Measurements from ENCODE around the gene ASTN2. TPM values are rescaled to one million over a fixed set of nuclear protein-coding genes. Genes with fewer than 3 reads are reported as not detected.

Gene ASTN2
- polyA plus RNA-seq, 1 donor from 2014 or later, result 6.8 TPM

GRCh38 chr9:117395151-117395650 lies 19.7 kb downstream of the ASTN2 start:
- Histone ChIP-seq H3K27ac (ENCODE audit: low read length) (no peak overlapping the region), H3K36me3 (ENCODE audit: insufficient read depth, low read length) (no peaks in the 10 kb centered on the region), H3F3A (ENCODE audit: insufficient read depth, low read length, poor library complexity, severe bottlenecking) (no peaks in the 10 kb centered on the region), H3K9me2 (ENCODE audit: insufficient read depth, low read length) (no peaks in the 10 kb centered on the region), H3K9ac (ENCODE audit: low read length) (no peak overlapping the region), H3K9me3 (ENCODE audit: low read length) (no peaks in the 10 kb centered on the region), H2AFZ (ENCODE audit: low read depth, low read length) (no peak overlapping the region), H3K27me3 (ENCODE audit: insufficient read depth, low read depth, low read length) (no peaks in the 10 kb centered on the region), H4K20me1 (ENCODE audit: insufficient read depth) (no peaks in the 10 kb centered on the region), H3K4me2 (ENCODE audit: low read length) (no peak overlapping the region), H3K4me3 (ENCODE audit: low read length) (no peak overlapping the region), H3K79me2 (replicated peaks; ENCODE audit: insufficient read depth, low read length) (no peaks in the 10 kb centered on the region)
- TF ChIP-seq TAF1 (IDR thresholded peaks at IDR 0.05; ENCODE audit: low read depth) (no peak), EP300 (conservative IDR thresholded peaks at IDR 0.05; ENCODE audit: poor library complexity, severe bottlenecking) (no peak), SMC3 (conservative IDR thresholded peaks at IDR 0.05; ENCODE audit: poor library complexity) (no peak), RAD21 (conservative IDR thresholded peaks at IDR 0.05) (no peak), POLR2AphosphoS5 (IDR thresholded peaks at IDR 0.05) (no peak), CTCF (IDR thresholded peaks at IDR 0.05; ENCODE audit: poor library complexity, severe bottlenecking) (no peak), REST (IDR thresholded peaks at IDR 0.05; ENCODE audit: borderline replicate concordance) (no peak), MXI1 (conservative IDR thresholded peaks at IDR 0.05; ENCODE audit: poor library complexity, severe bottlenecking) (no peak), EZH2 (IDR thresholded peaks at IDR 0.05; ENCODE audit: borderline replicate concordance, insufficient read depth, low read length, poor library complexity, severe bottlenecking) (no peak)

- Histone ChIP-seq H3K79me2 (replicated peaks; ENCODE audit: insufficient read depth, low read length) (no peaks in the 10 kb centered on the region), H3K27ac (ENCODE audit: low read length) (no peak overlapping the region), H3K9me3 (ENCODE audit: low read length) (no peaks in the 10 kb centered on the region), H4K20me1 (ENCODE audit: insufficient read depth) (no peaks in the 10 kb centered on the region), H3K4me2 (ENCODE audit: low read length) (no peak overlapping the region), H3K9me2 (ENCODE audit: insufficient read depth, low read length) (no peaks in the 10 kb centered on the region), H3F3A (ENCODE audit: insufficient read depth, low read length, poor library complexity, severe bottlenecking) (no peaks in the 10 kb centered on the region), H3K36me3 (ENCODE audit: insufficient read depth, low read length) (no peaks in the 10 kb centered on the region), H2AFZ (ENCODE audit: low read depth, low read length) (no peak overlapping the region), H3K9ac (ENCODE audit: low read length) (no peak overlapping the region), H3K27me3 (ENCODE audit: insufficient read depth, low read depth, low read length) (no peaks in the 10 kb centered on the region), H3K4me3 (ENCODE audit: low read length) (no peak overlapping the region)
- TF ChIP-seq RAD21 (conservative IDR thresholded peaks at IDR 0.05) (no peak), EZH2 (IDR thresholded peaks at IDR 0.05; ENCODE audit: borderline replicate concordance, insufficient read depth, low read length, poor library complexity, severe bottlenecking) (no peak), SMC3 (conservative IDR thresholded peaks at IDR 0.05; ENCODE audit: poor library complexity) (no peak), EP300 (conservative IDR thresholded peaks at IDR 0.05; ENCODE audit: poor library complexity, severe bottlenecking) (no peak), POLR2AphosphoS5 (IDR thresholded peaks at IDR 0.05) (no peak), TAF1 (IDR thresholded peaks at IDR 0.05; ENCODE audit: low read depth) (no peak), REST (IDR thresholded peaks at IDR 0.05; ENCODE audit: borderline replicate concordance) (no peak), MXI1 (conservative IDR thresholded peaks at IDR 0.05; ENCODE audit: poor library complexity, severe bottlenecking) (no peak), CTCF (IDR thresholded peaks at IDR 0.05; ENCODE audit: poor library complexity, severe bottlenecking) (no peak)
These were observed 20.2 kb downstream of the ASTN2 start for GRCh38 chr9:117394655-117395054.
